ENCODE results near the gene TMEM253.

DNA sequence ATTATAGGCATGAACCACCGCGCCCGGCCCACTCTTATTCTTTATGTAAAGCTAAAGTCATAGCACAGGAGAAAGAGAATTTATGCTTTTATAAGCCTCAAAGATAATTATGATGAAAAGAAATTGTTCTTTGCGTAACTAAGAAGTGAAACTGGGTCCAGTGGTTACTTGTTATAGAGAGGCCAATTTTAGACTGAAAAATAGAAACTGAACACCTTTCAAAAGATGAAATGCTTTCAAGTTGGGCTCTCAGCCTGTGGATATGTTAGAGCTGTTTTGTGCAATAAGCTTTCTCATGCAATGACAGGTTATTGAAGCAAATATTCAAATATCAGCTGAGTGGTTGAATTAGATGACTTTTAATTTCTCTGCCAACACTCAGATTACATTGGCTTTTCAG is 7.9 kb downstream of the TMEM253 start:
- no peak for TF ChIP-seq POLR2A (IDR thresholded peaks at IDR 0.05; ENCODE audit: low read length)
- TF ChIP-seq GATA1 (IDR thresholded peaks at IDR 0.05; ENCODE audit: low read depth, low read length): no peak
